Activated naive CD4-positive, alpha-beta T cell treated with anti-CD3 and anti-CD28 coated beads, Interleukin-2, amount 50 U/mL, for 24 hours (primary cell): Measurements from ENCODE around the gene ASB6.

Experiments
- H3K27ac Mint-ChIP-seq: one replicate; pipeline ENCODE4 v1.8.0; 2021; ENCODE audit warnings: mild to moderate bottlenecking, mixed read lengths
- H3K27me3 Mint-ChIP-seq: one replicate; pipeline ENCODE4 v1.8.0; 2021; ENCODE audit warnings: mixed read lengths
- H3K36me3 Mint-ChIP-seq: one replicate; pipeline ENCODE4 v1.8.0; 2021; ENCODE audit warnings: mixed read lengths
- H3K4me1 Mint-ChIP-seq: one replicate; pipeline ENCODE4 v1.8.0; 2021; ENCODE audit warnings: mixed read lengths
- H3K4me3 Mint-ChIP-seq: one replicate; pipeline ENCODE4 v1.8.0; 2021; ENCODE audit warnings: mild to moderate bottlenecking, mixed read lengths
- H3K9me3 Mint-ChIP-seq: one replicate; pipeline ENCODE4 v1.8.0; 2021; ENCODE audit warnings: mixed read lengths

The ASB6 gene

DNA sequence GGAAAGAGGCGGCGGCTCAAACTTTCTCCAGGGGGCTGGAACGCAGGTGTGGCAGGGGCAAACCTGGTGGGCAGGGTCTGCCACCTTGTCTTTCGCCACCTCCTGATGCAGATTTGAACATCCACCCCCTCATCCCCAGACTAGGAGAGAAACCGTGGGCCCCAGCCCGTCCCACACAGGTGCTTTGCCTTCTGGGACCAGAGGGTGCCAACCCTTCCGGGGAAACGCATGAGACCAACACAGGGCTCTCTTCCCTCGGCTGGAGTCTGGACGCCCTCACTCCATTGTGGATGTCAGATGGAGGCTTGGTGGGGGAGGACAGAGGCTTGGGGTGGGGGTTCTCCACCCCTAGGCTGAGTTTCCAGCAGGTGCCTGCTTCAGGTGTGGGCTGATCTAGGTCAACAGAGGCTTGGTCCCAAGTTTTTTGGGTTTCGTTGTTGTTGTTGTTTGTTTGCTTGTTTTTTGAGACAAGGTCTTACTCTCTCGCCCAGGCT, 30.6 kb downstream of the ASB6 start:
- Mint-ChIP-seq H3K4me1 (peaks cover 30% of the 10 kb centered on the region), H3K9me3 (no peaks in the 10 kb centered on the region), H3K36me3 (no peaks in the 10 kb centered on the region), H3K4me3 (peak overlapping the region; percentile 76), H3K27me3 (no peaks in the 10 kb centered on the region), H3K27ac (no peak overlapping the region)

DNA sequence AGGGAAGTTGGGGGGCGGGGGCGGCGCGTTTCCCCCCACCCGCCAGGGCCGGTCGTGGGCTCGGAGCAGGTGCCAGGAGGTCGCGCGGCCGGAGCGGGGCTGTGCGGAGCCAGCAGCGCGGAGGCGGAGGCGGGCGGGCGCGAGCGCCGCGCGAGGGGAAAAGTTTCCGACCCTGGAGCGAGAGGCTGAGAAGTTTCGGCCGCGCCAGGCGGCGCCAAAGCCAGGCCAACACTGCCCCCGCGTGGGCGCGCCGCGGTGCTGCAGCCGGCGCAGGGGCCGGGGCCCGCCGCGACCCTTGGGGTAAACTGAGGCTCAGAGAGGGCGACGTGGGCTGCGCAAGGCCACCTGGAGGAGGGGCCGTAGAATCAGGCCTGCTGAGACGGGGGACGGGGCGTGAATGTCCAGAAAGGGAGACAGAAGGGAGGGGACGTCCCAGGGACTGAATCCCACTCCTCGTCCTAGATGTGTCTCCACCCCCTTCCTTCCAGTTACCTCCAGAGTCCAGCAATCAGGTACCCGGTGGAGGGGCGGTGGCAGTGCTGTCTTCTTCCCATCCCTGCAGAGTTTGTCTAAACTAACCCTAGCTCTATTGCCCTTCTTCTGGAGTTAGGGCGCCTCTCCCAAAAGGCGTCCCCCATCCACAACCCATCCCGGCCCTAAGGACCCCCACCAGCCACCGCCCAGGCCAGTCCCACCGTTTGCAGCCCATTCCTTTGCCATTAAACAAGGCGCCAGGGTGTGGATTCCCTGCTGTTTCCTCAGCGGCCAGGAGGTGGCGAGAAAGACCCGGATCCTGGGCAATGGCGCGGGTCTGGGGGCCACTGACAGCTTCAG, 31.3 kb downstream of the ASB6 start:
- Mint-ChIP-seq H3K4me1 (peaks cover 37% of the 10 kb centered on the region), H3K9me3 (no peaks in the 10 kb centered on the region), H3K27ac (no peak overlapping the region), H3K36me3 (no peaks in the 10 kb centered on the region), H3K4me3 (peak overlapping the region; percentile 76), H3K27me3 (no peaks in the 10 kb centered on the region)

DNA sequence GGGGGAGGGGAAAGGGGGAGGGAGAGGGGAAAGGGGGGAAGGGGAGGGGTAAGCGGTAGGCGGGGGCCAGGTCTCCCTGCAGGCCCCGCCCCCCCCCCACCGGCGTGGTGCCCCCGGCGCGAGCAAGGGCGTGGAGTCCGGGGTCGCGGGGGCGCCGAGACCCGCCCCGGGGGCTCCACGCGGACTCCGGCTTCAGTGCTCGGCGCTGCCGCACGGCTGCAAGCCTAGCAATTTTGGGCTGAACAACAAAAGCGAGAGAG, 31.8 kb downstream of the ASB6 start:
- peak overlapping the region; percentile 33 for H3K4me3 Mint-ChIP-seq
- H3K27me3 Mint-ChIP-seq = no peaks in the 10 kb centered on the region
- H3K36me3 Mint-ChIP-seq = no peaks in the 10 kb centered on the region
- H3K4me1 Mint-ChIP-seq = peaks cover 37% of the 10 kb centered on the region
- no peak overlapping the region for H3K27ac Mint-ChIP-seq
- H3K9me3 Mint-ChIP-seq = no peaks in the 10 kb centered on the region

DNA sequence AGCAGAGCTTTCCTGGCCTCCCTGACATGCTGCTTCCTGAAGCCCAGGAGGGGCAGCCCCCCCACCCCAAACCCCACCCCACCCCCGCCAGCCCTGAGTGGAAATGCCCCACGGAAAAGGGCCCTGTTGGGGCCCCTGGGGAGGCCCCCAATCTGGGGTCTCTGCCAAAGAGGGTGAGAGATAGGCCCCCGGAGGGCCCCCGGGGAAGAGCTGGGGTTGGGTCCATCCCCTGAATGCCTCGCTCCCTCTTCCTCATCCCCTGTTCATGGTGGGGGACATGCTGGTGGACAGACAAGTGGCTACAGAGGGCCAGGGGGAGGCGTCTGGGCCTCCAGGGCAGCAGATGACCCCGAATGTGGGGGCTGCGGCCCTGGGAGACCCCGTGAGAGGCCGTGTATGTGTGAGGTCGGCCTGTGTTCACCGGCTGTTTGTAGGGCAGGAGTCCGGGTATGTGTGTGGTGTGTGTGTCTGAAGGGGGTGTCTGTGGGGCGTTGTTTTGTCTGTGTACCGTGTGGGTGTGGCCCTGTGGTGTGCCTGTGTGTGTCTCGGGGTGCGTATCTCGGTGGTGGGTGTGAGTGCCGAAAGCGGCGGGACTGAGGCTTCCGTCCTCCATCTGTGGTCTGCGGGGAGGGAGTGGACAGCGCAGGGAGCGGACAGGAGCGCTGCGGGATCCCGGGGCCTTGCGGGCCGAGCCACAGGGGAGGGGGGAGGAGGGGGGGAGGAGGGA, 32.3 kb downstream of the ASB6 start:
- Mint-ChIP-seq H3K4me1 (peaks cover 40% of the 10 kb centered on the region), H3K27me3 (no peaks in the 10 kb centered on the region), H3K4me3 (peak overlapping the region; percentile 84), H3K27ac (peak overlapping the region; percentile 71), H3K9me3 (no peaks in the 10 kb centered on the region), H3K36me3 (no peaks in the 10 kb centered on the region)

DNA sequence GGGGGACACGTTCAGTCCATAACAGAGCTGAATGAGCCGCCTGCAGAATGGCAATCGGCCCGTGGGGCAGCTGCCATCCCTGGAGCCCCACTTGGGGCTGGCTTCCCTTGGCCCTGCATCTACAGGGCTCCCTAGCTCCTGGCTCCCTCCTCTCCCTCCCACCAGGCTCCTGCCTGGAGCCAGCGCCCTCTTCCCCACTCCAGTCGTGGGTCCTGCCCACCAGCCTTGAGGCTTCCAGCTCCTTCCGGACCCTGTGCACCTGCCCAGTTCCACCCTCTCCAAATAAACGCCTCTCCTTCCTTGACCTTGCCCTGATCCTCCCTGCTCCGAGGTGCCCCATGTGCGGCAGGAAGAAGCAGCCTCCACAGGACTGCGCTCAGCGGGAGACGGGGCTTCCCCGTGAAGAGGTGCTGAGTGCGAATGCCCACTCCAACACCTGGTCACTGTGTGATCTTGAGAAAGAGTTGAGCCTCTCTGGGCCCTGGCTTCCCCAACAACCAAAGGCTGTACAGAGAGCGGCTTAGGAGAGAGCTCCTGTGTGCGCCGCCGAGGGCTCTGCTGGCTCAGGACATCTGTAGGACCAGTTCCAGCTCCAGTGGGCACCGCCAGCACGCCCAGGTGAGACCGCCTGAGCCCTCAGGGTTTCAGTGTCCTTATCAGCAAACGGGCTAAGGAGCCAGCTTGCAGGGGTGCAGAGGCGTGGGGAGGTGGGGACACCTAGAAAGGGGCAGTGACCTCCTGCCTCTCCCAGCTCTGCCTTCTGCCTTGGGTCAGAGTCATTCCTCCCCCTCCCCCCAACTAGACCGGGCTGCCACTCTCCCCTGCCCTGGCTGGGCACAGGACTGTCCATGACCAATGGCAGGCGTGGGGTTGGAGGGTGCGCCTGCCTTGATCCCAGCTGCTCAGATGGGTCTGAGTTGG, 33.1 kb downstream of the ASB6 start:
- Mint-ChIP-seq H3K4me1 (peaks cover 45% of the 10 kb centered on the region), H3K27me3 (no peaks in the 10 kb centered on the region), H3K36me3 (no peaks in the 10 kb centered on the region), H3K4me3 (no peak overlapping the region), H3K27ac (no peak overlapping the region), H3K9me3 (no peaks in the 10 kb centered on the region)

DNA sequence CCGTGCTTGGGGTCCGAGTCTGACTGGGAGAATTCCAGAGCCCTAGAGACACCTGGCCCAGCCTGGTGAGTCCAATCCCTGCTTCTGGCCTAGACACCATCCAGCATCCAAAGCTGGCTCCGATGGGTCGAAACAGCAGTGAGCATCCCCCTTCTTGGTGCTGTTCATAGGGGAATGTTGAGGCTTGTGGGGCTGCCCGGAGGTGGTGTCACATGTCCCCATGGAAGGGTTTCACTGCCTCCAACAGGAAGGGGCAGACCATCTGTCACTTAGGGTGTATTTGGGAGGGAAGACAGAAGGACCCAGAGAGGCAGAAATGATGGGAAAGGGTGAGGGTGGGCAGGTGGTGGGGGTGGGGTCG, 34.9 kb downstream of the ASB6 start:
- Mint-ChIP-seq H3K4me3 (no peak overlapping the region), H3K36me3 (no peaks in the 10 kb centered on the region), H3K4me1 (peaks cover 45% of the 10 kb centered on the region), H3K27me3 (no peaks in the 10 kb centered on the region), H3K27ac (no peak overlapping the region), H3K9me3 (no peaks in the 10 kb centered on the region)

DNA sequence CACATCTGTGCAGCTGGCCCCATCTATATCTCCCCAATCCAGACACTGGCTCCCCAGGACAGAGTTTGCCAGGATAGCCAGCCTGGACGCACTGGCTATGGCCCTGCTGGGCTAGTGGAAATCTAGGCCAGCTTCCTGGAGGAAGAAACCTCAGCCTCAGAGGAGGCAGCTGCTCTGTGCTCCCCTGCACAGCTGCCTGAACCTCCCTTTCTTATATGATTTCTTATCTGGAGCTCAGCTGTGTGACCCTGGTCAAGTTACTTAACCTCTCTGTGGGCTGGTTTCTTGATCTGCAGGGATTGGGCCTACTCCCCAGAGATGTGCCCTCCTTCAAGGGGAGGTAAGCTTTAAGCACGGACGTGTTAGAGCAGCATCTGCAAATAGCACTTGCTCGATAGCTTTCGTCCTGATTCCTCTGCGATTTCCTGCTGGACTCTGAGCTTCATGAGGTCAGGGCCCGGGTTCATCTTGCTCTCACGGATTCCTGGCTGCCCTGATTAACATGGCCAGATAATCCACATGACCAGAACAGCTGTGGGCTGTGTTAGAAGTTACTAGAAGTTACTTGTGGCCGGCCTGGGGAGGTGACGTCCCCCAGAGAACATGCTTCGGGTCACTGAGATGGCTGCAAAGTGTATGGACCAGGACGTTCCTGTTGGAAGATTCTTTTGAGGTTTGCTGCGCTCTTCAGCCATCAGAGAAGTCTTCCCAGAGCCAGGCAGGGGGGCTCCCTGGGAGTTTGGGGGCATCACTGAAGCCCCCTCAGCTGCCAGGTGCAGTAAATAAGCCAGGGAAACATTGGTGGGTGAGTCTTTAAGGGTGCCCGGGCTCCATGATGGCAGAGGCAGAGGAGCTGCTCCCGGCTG, 35.6 kb downstream of the ASB6 start:
- Mint-ChIP-seq H3K4me3 (no peak overlapping the region), H3K9me3 (no peaks in the 10 kb centered on the region), H3K27ac (no peak overlapping the region), H3K36me3 (no peaks in the 10 kb centered on the region), H3K27me3 (no peaks in the 10 kb centered on the region), H3K4me1 (peaks cover 44% of the 10 kb centered on the region)

DNA sequence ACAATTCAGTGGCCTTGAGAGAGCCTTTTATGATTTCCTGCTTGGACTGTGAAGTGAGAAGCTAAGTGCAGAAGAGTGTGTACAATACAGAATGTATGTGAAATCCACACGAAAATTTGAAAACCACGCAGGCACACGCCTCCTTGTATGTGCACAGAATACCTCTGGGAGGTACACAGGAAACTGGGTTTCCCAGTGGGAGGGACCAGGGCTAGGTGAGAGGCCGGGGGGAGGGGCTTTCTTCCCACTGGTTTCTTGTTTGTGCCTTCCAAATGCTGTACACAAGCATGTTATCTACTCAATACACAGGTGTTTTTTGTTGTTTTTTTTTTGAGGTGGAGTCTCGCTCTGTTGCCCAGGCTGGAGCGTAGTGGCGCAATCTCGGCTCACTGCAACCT, 37.2 kb downstream of the ASB6 start:
- no peaks in the 10 kb centered on the region for H3K27me3 Mint-ChIP-seq
- H3K4me1 Mint-ChIP-seq = peaks cover 35% of the 10 kb centered on the region
- no peak overlapping the region for H3K27ac Mint-ChIP-seq
- no peaks in the 10 kb centered on the region for H3K9me3 Mint-ChIP-seq
- H3K36me3 Mint-ChIP-seq = no peaks in the 10 kb centered on the region
- H3K4me3 Mint-ChIP-seq = no peak overlapping the region

DNA sequence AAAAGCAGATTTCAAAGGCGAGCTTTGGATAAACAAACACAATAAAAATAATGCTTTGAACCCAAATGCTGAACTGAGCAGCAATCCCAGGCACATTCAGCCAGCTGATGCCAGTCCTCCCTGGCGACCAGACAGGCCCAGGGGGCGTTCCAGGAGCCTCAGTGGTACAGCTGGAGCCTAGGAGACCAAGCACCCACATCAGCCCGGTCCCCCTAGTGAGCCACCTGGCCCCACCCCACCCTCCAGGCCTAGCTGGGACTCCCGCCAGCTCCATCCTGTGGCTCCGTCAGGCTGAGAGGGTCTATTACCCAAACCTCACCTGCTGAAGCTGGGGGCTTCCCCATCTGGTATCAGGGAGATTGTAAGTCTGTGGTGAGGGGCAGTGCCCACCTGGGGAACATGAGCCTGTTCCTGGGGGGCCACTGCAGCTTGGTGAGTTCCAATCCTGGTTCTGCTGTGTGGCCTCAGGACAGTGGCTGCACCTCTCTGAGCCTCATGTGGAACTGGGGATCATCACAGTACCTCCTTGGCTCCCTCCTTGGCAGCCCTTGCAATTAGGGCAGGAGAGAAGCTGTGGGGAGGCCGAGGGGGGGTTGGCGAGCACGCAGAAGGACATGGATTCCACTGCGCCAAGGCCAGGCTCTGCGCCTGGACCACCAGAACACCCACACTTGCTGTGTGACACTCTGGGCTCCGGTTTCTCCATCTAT, 37.7 kb downstream of the ASB6 start:
- Mint-ChIP-seq H3K27ac (no peak overlapping the region), H3K4me3 (no peak overlapping the region), H3K27me3 (no peaks in the 10 kb centered on the region), H3K9me3 (no peaks in the 10 kb centered on the region), H3K36me3 (no peaks in the 10 kb centered on the region), H3K4me1 (peaks cover 32% of the 10 kb centered on the region)

DNA sequence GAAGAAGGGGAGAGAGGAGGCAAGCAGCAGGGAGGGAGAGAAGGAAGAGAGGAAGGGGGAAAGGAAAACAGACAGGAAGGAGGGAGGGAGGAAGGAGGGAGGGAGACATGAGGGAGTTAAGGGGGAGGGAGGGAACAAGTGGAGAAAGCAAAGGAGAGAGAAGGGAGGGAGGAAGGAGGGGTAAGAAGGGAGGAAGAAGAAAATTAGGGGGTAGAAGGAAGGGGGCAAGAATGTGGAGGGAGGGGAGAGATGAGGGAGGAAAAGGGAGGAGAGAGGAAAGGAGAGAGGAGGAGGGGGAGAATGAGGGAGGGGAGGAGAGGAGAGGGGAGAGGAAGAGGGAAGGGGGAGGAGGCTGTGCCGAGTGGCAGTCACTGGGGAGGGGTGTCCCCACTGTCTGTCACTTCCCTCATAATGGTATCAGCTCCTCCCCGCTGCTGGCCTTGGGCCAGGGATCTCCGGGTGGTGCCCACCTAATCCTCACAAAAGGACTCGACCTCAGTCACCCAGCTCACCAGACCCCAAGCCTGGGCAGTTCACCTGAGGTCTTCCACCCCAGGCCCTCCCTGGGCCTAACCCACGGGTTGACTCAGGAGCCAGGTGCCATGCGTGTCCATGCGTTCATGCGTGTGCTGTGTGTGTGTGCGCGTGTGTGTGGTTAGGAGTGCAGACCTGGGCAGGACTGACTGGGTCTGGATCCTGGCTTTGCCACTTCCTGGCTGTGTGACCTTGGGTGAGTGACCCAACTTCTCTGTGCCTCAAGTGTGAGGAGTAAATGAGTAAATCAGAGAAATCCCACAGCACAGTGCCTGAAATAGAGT, 39.1 kb downstream of the ASB6 start:
- Mint-ChIP-seq H3K27me3 (peaks cover 1% of the 10 kb centered on the region), H3K27ac (no peak overlapping the region), H3K4me3 (no peak overlapping the region), H3K9me3 (no peaks in the 10 kb centered on the region), H3K4me1 (peaks cover 33% of the 10 kb centered on the region), H3K36me3 (no peaks in the 10 kb centered on the region)

DNA sequence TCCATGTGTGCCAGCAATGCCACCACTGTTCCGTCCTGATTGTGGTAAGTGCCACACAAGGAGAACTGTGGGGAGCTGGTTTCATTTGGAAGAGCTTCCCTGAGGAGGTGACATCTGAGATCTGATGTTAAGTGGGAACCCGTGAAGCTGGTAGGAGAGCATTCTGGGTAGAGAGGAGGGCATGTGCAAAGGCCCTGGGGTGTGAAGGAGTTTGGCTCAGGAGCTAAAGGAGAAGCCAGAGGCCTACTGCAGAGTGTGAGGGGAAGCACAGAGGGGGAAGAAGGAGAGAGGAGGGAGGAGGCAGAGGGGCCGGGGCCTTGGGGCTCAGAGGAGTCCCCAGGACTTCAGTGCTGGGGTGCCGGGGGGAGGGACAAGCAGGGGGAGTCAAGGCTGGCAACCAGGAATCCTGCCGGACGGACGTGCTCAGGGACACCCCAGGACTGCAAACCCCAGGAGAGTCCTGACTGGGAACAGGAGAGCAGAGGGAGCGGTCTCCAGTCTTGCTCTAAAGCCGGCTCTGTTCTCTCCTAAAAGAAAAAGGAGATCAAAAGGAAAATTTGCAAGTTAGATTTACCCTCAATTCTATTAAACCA, 40.8 kb downstream of the ASB6 start:
- Mint-ChIP-seq H3K27me3 (peaks cover 1% of the 10 kb centered on the region), H3K36me3 (no peaks in the 10 kb centered on the region), H3K9me3 (no peaks in the 10 kb centered on the region), H3K27ac (no peak overlapping the region), H3K4me3 (peak overlapping the region; percentile 11), H3K4me1 (peaks cover 22% of the 10 kb centered on the region)

DNA sequence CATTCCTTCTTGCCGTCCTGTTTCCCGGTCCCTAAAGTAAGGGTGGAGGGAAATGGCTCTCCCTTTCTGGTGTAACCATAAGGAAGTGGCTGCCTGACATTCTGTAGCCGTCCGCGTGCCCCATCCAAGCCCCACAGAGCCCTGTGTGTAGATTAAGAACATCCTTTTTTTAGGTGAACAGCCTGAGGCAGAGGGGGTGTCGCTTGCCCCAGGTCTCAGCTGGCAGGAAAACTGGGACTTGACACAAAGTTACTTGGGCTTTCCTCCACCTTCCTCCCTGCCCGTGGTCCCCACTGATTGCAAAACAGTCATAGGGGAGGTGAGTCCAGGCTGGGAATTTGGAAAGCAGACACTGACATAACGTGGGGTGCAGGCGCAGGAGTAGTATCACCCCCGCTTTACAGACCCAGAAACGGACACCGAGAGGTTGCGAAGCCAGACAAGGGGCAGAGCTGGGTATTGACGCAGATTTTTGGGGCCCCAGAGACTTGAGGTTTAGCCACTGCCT, 43.8 kb downstream of the ASB6 start:
- Mint-ChIP-seq H3K27ac (peak overlapping the region; percentile 17), H3K36me3 (no peaks in the 10 kb centered on the region), H3K9me3 (no peaks in the 10 kb centered on the region), H3K27me3 (peaks cover 1% of the 10 kb centered on the region), H3K4me3 (peak overlapping the region; percentile 54), H3K4me1 (peaks cover 14% of the 10 kb centered on the region)

DNA sequence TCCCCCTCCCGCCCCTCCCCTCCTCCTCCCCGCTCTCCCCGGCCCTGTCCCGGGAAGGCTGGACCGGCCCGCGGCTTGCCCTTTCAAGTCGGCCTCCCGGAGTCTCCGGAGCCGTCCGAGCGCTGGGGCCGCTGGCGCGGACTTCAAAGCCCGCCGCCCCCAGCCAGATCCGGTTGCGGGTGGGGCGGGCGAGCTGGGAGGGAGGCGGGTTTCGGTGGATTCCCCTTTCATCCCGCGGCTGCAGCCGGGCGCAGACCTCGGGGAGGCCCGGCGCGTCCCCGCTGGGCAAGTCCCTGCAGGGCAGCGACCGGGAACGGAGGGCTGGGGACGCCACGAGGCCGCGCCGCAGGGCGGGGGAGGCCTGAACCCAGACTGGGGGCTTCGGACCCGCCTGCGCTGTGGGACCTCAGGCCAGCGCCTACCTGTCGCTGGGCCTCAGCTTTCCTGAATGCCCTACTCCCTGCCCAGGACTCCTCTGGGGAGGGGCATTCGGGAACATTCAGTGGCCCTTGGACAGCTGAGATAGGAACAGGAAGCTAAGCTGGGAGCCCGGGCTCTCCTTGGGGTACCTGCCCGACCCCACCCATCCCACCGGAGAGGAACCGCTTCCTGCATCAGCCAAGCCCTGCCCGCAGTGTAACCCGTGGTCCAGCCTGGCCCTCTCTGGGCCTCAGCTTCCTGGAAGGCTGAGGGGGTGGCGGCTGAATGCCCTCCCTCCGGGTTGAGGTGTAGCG, 44.4 kb downstream of the ASB6 start:
- no peaks in the 10 kb centered on the region for H3K9me3 Mint-ChIP-seq
- H3K4me3 Mint-ChIP-seq = peak overlapping the region; percentile 54
- H3K4me1 Mint-ChIP-seq = peaks cover 14% of the 10 kb centered on the region
- H3K27ac Mint-ChIP-seq = no peak overlapping the region
- no peaks in the 10 kb centered on the region for H3K36me3 Mint-ChIP-seq
- H3K27me3 Mint-ChIP-seq = peaks cover 1% of the 10 kb centered on the region
